Hepatocyte (in vitro differentiated cells): ENCODE measurements around the gene FBXW5. TPM values are rescaled to one million over a fixed set of nuclear protein-coding genes. Genes with fewer than 3 reads are reported as not detected.

Experiments
- DNase-seq: peaks from one replicate; pipeline ENCODE4 v3.0.0-alpha.2; 2016; ENCODE audit warnings: low spot score
- H2AFZ ChIP-seq: fragments of 200-600 bp; sonication (generic); 2 replicates; pipeline ENCODE4 v1.6.0; 2016; ENCODE audit warnings: antibody characterized with exemption, mild to moderate bottlenecking
- H3K27ac ChIP-seq: fragments of 200-600 bp; sonication (generic); 2 replicates; pipeline ENCODE4 v1.5.1; 2016; ENCODE audit warnings: mild to moderate bottlenecking
- H3K27me3 ChIP-seq: fragments of 200-600 bp; sonication (generic); 2 replicates; pipeline ENCODE4 v1.6.1; 2016
- H3K36me3 ChIP-seq: fragments of 200-600 bp; sonication (generic); replicated peaks from 2 replicates; pipeline ENCODE4 v1.5.1; 2016; ENCODE audit warnings: low read depth; ENCODE audit not compliant: insufficient read depth
- H3K4me1 ChIP-seq: fragments of 200-600 bp; sonication (generic); 2 replicates; pipeline ENCODE4 v1.5.1; 2016; ENCODE audit warnings: mild to moderate bottlenecking, moderate library complexity; ENCODE audit not compliant: insufficient read depth
- H3K4me2 ChIP-seq: fragments of 200-600 bp; sonication (generic); 2 replicates; pipeline ENCODE4 v1.6.0; 2016
- H3K4me3 ChIP-seq: fragments of 200-600 bp; sonication (generic); 2 replicates; pipeline ENCODE4 v1.5.1; 2016; ENCODE audit warnings: mild to moderate bottlenecking
- H3K79me2 ChIP-seq: fragments of 200-600 bp; sonication (generic); 2 replicates; pipeline ENCODE4 v1.6.0; 2017; ENCODE audit warnings: mild to moderate bottlenecking
- H3K9me2 ChIP-seq: fragments of 200-600 bp; sonication (generic); replicated peaks from 2 replicates; pipeline ENCODE4 v1.6.0; 2017; ENCODE audit warnings: mild to moderate bottlenecking; ENCODE audit not compliant: insufficient read depth
- H3K9me3 ChIP-seq: fragments of 200-600 bp; sonication (generic); 2 replicates; pipeline ENCODE4 v1.5.1; 2016; ENCODE audit warnings: low read depth, mild to moderate bottlenecking
- H4K20me1 ChIP-seq: fragments of 200-600 bp; sonication (generic); 2 replicates; pipeline ENCODE4 v1.6.0; 2016; ENCODE audit warnings: mild to moderate bottlenecking; ENCODE audit not compliant: insufficient read depth, poor library complexity, severe bottlenecking
- EZH2 ChIP-seq: fragments of 200-600 bp; sonication (generic); IDR thresholded peaks from 2 replicates; pipeline ENCODE4 v1.6.1; 2016; ENCODE audit warnings: antibody characterized with exemption, mild to moderate bottlenecking, borderline replicate concordance
- EZH2phosphoT487 ChIP-seq: fragments of 200-600 bp; sonication (generic); IDR thresholded peaks from one replicate; pipeline ENCODE4 v1.6.1; 2018; ENCODE audit warnings: antibody characterized with exemption, mild to moderate bottlenecking, low read depth, moderate library complexity; ENCODE audit not compliant: unreplicated experiment, severe bottlenecking
- WGBS: methylation state at CpG from one replicate; pipeline ENCODE4 v1.1.6; 2016; ENCODE audit warnings: low lambda C conversion rate; ENCODE audit errors: missing lambda C conversion rate; 5-methylcytosine and 5-hydroxymethylcytosine counted together
- polyA plus RNA-seq: library from polyadenylated mRNA; unstranded; fragments of >200 nt; fragmentation: Nextera tagmentation; extraction: Ambion mirVana; gene quantifications from 2 replicates; pipeline ENCODE4 v1.2.1, GENCODE V29; 2016
- total RNA-seq: library from RNA; depleted of rRNA; stranded (reverse); fragments of >200 nt; gene quantifications from 2 replicates; pipeline ENCODE4 v1.2.3, GENCODE V29; 2014
- TF ChIP-seq, protein P1 (sequence below): fragments of 200-600 bp; sonication (generic); IDR thresholded peaks from 2 replicates; pipeline ENCODE4 v1.5.1; 2016; ENCODE audit warnings: antibody characterized with exemption, mild to moderate bottlenecking; ENCODE audit not compliant: poor library complexity

The FBXW5 gene
- total and polyA plus RNA-seq, 2 experiments from 2014 or later: 141 to 172 TPM

GRCh38 chr9:136927343-136928271 is 16.9 kb downstream of the FBXW5 start:
- Histone ChIP-seq H3K4me3 (no peak overlapping the region), H3K4me2 (no peak overlapping the region), H2AFZ (no peak overlapping the region), H3K27ac (no peak overlapping the region), H3K36me3 (no peaks in the 10 kb centered on the region), H3K4me1 (no peaks in the 10 kb centered on the region), H4K20me1 (no peaks in the 10 kb centered on the region), H3K9me3 (no peaks in the 10 kb centered on the region), H3K27me3 (no peaks in the 10 kb centered on the region), H3K9me2 (no peaks in the 10 kb centered on the region), H3K79me2 (no peaks in the 10 kb centered on the region)
- DNase-seq: no peak
- TF ChIP-seq, protein P1, sequence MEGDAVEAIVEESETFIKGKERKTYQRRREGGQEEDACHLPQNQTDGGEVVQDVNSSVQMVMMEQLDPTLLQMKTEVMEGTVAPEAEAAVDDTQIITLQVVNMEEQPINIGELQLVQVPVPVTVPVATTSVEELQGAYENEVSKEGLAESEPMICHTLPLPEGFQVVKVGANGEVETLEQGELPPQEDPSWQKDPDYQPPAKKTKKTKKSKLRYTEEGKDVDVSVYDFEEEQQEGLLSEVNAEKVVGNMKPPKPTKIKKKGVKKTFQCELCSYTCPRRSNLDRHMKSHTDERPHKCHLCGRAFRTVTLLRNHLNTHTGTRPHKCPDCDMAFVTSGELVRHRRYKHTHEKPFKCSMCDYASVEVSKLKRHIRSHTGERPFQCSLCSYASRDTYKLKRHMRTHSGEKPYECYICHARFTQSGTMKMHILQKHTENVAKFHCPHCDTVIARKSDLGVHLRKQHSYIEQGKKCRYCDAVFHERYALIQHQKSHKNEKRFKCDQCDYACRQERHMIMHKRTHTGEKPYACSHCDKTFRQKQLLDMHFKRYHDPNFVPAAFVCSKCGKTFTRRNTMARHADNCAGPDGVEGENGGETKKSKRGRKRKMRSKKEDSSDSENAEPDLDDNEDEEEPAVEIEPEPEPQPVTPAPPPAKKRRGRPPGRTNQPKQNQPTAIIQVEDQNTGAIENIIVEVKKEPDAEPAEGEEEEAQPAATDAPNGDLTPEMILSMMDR: no peak
- no peak for TF ChIP-seq EZH2phosphoT487
- no peak for TF ChIP-seq EZH2
- WGBS: 84% methylated on average over 23 of the region's 23 CpGs

DNA sequence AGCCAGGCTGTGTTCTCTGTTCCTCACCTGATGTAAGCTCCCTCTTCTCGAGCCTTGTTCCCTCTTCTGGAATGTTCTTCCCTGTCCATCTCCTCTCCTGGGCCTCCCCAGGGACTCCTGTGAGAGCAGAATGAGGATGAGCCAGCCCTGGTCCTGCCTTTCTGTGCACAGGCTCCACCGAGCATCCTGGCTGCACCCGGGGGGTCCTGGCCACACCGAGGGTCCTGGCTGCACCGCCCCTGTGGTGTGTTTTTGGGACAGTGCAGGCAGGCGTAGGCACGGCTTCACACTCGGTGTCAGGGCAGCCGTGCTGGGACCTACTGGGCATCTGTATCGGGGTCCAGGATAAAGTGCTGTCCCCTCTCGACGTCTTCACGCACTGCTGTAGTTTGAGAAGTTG is 17.8 kb downstream of the FBXW5 start:
- WGBS: 96% methylated on average over 13 of the region's 13 CpGs
- Histone ChIP-seq H3K4me2 (no peak overlapping the region), H3K9me3 (no peaks in the 10 kb centered on the region), H3K4me1 (no peaks in the 10 kb centered on the region), H3K9me2 (no peaks in the 10 kb centered on the region), H3K36me3 (no peaks in the 10 kb centered on the region), H3K27ac (no peak overlapping the region), H4K20me1 (no peaks in the 10 kb centered on the region), H2AFZ (no peak overlapping the region), H3K4me3 (no peak overlapping the region), H3K79me2 (no peaks in the 10 kb centered on the region), H3K27me3 (no peaks in the 10 kb centered on the region)
- TF ChIP-seq EZH2: no peak
- TF ChIP-seq, protein P1: no peak
- no peak for TF ChIP-seq EZH2phosphoT487
- DNase-seq: no peak

DNA sequence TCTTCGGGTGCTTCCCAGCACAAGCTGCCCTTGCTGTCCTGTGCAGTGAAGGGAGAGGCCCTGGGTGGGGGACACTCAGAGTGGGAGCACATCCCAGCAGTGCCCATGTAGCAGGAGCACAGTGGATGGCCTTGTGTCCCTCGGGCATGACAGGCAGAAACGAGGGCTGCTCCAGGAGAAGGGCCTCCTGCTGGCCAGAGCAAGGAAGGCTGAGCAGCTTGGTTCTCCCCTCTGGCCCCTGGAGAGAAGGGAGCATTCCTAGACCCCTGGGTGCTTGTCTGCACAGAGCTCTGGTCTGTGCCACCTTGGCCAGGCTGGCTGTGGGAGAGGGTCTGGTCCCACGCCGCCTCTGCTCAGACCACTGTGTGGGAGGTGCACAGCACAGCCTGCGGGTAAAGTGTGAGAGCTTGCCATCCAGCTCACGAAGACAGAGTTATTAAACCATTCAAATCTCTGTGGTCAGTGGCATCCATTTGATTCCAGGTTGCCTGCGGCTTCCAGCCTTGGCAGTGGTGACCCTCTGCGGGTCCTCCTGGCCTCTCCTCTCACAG is 18.3 kb downstream of the FBXW5 start:
- whole genome bisulfite sequencing: 94% methylated on average over 9 of the region's 9 CpGs
- Histone ChIP-seq H2AFZ (no peak overlapping the region), H3K27ac (no peak overlapping the region), H4K20me1 (no peaks in the 10 kb centered on the region), H3K79me2 (no peaks in the 10 kb centered on the region), H3K4me1 (no peaks in the 10 kb centered on the region), H3K4me2 (no peak overlapping the region), H3K27me3 (no peaks in the 10 kb centered on the region), H3K9me3 (no peaks in the 10 kb centered on the region), H3K9me2 (no peaks in the 10 kb centered on the region), H3K4me3 (no peak overlapping the region), H3K36me3 (no peaks in the 10 kb centered on the region)
- TF ChIP-seq EZH2phosphoT487 (no peak), EZH2 (no peak)
- TF ChIP-seq, protein P1: no peak
- DNase-seq: no peak
